GM21737 (cell line): ENCODE measurements around the gene MYL4.
"Not testable (repeated sequence)": the region's sequence is repeated elsewhere in the genome, so short reads cannot be mapped to it uniquely, and the experiment has no call there.

Experiments used
- ATAC-seq: cut with Tn5 transposase; IDR thresholded peaks from one replicate; pipeline ENCODE4 v1.9.1; 2021; ENCODE audit warnings: mild to moderate bottlenecking, moderate library complexity; ENCODE audit not compliant: unreplicated experiment

Gene MYL4

GRCh38 chr17:47219621-47220475 is 10.7 kb downstream of the MYL4 start:
- no peak for ATAC-seq

- no peak for ATAC-seq
These were observed 11.4 kb downstream of the MYL4 start for GRCh38 chr17:47220531-47220999.

- no peak for ATAC-seq
These were observed 12.0 kb downstream of the MYL4 start for GRCh38 chr17:47221154-47221553.

- no peak for ATAC-seq
These were observed 12.9 kb downstream of the MYL4 start for GRCh38 chr17:47222047-47222446.

GRCh38 chr17:47223007-47223406 is 13.9 kb downstream of the MYL4 start:
- ATAC-seq: no peak

- ATAC-seq: no peak
These were observed 14.3 kb downstream of the MYL4 start for GRCh38 chr17:47223460-47223859.

GRCh38 chr17:47224077-47224476 is 14.9 kb downstream of the MYL4 start:
- ATAC-seq: not testable (repeated sequence)

- ATAC-seq: no peak
These were observed 15.8 kb downstream of the MYL4 start for GRCh38 chr17:47224966-47225365.

- ATAC-seq: no peak
These were observed 16.3 kb downstream of the MYL4 start for GRCh38 chr17:47225436-47225858.

- ATAC-seq: no peak
These were observed 17.0 kb downstream of the MYL4 start for GRCh38 chr17:47225911-47226688.

GRCh38 chr17:47227862-47228261 is 18.7 kb downstream of the MYL4 start:
- no peak for ATAC-seq

- ATAC-seq: no peak
These were observed 20.6 kb downstream of the MYL4 start for GRCh38 chr17:47229535-47230443.

- no peak for ATAC-seq
These were observed 21.7 kb downstream of the MYL4 start for GRCh38 chr17:47230864-47231263.

GRCh38 chr17:47231334-47231733 is 22.2 kb downstream of the MYL4 start:
- no peak for ATAC-seq

GRCh38 chr17:47231866-47232265 is 22.7 kb downstream of the MYL4 start:
- no peak for ATAC-seq

GRCh38 chr17:47232465-47232864 is 23.3 kb downstream of the MYL4 start:
- no peak for ATAC-seq

GRCh38 chr17:47235506-47235905 is 26.4 kb downstream of the MYL4 start:
- ATAC-seq: no peak

- no peak for ATAC-seq
These were observed 26.8 kb downstream of the MYL4 start for GRCh38 chr17:47235923-47236322.

GRCh38 chr17:47237841-47238240 is 28.7 kb downstream of the MYL4 start:
- ATAC-seq: no peak

GRCh38 chr17:47238321-47239010 is 29.3 kb downstream of the MYL4 start:
- ATAC-seq: no peak
